ENCODE results near the gene CDH23. TPM values are rescaled to one million over a fixed set of nuclear protein-coding genes. Genes with fewer than 3 reads are reported as not detected.

Gene CDH23
- total and polyA plus RNA-seq, 2 donors = 3.6 to 9.9 TPM

DNA sequence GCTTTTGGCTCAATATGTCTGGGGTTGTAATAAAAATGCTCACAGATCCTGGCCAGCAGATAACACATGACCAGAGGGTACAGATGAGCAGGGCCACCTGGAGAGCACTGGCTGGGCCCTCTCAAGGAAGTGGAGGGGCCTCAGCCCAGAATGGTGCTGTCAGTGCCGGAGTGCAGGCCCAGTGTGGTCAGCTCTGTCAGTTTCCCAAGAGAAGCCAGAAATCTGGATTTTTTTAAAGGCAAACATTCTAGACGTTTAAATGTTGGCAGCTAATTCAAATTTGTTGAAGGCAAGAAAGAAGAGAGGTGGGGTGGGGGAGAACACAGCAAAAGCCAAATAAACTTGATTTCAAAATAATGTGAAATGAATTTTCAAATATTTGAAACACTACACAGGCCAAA is 320.8 kb downstream of the CDH23 start:
- no peak overlapping the region for H3K27ac ChIP-seq (ENCODE audit: low read depth)
- H3K36me3 ChIP-seq (ENCODE audit: insufficient read depth) = no peaks in the 10 kb centered on the region
- H3K4me1 ChIP-seq (ENCODE audit: insufficient read depth) = peaks cover 6% of the 10 kb centered on the region
- no peak overlapping the region for H3K4me3 ChIP-seq (ENCODE audit: low read depth, low read length)
- DNase-seq (ENCODE audit: extremely low spot score) = peak; percentile 66
- WGBS = 42% methylated on average over 2 of the region's 2 CpGs

DNA sequence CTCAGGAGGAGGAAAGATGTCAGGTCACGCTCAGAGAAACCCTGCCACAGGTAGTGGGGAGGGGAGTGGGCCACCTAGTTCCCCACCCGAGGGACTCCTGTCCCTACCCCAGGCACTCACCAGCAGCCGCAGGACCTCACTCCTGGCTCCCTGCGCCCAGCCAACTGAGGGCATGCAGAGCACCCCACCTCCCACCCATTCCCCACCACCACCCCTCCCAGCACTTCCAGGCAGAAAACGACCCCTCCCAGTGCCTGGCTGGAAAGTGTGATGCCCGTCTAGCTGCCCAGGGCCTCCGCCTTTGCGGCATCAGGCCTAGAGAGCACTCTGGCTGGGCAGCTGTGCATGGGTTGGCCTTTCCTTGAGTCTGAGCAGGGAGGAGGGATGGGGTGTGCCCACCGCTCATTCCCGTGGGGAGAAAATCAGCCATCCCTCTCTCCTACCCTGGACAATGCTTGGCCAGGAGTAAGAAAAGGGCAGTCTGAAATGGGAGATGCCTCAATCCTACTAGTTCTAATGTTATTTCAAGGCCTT is 321.5 kb downstream of the CDH23 start:
- Histone ChIP-seq H3K27ac (ENCODE audit: low read depth) (peak overlapping the region; percentile 62), H3K36me3 (ENCODE audit: insufficient read depth) (no peaks in the 10 kb centered on the region), H3K4me1 (ENCODE audit: insufficient read depth) (peaks cover 6% of the 10 kb centered on the region), H3K4me3 (ENCODE audit: low read depth, low read length) (no peak overlapping the region)
- no peak for DNase-seq (ENCODE audit: extremely low spot score)
- 74% methylated on average over 10 of the region's 10 CpGs for WGBS

DNA sequence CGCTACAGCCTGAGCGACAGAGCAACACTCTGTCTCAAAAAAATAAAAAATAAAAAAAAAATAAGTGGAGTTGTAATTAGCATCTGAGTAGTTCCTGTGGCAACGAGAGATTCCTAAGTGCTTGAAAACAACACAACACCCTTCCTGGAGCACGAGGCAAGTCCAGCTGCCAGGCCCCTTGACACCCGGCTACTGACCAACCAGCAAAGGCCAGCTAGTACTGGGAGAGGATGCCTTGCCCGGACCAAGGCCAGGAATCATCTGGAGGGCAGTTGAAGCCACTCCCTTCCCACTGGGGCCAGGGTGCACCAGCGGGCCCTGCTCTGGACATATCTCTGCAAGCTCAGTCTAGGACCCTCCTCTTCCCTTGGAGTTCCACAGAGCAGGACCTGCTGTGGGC is 322.3 kb downstream of the CDH23 start:
- 76% methylated on average over 7 of the region's 7 CpGs for WGBS
- peaks cover 6% of the 10 kb centered on the region for H3K4me1 ChIP-seq (ENCODE audit: insufficient read depth)
- DNase-seq (ENCODE audit: extremely low spot score) = no peak
- no peaks in the 10 kb centered on the region for H3K36me3 ChIP-seq (ENCODE audit: insufficient read depth)
- H3K4me3 ChIP-seq (ENCODE audit: low read depth, low read length) = no peak overlapping the region
- no peak overlapping the region for H3K27ac ChIP-seq (ENCODE audit: low read depth)

DNA sequence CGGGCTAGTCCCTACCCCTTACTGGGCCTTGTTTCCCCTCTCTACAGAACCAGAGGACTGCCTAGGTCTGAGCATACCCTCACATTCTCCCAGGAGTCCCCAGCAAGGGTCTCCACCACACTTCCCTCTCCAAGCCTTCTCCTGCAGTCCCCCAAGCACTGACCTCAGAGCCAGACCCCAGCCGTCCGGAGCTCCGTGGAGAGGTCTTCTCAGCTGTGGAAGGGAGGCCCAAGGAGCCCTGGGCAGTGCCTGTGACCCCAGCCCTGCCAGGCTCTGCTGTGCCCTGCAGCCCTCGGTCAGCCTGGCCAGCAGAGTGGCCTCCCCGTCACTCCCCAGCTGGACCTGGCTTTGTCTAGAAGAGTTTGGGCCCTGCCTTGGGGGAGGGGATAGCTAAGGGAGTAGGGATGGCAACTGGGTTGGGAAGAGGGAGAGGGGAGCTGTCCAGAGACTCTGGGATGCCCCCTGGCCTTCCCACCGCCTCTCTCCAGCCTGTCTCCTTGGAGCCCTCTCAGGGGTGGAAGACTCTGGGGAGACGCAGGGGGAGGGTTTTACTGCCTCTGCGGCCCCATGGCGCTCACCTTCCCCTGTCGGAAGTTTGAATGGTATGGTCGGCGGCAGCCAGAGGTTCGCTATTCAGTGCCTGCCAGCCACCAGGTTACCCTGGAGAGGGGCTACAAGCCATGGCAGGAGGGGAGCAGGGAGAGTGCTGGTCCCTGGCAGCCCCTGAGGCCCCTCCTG is 322.9 kb downstream of the CDH23 start, which contains the start of gene C10orf105:
C10orf105 (minus strand) TSS at position 315 of the 738 bp plus-strand sequence. CDS start 3,441 bp downstream, outside the sequence.
- Histone ChIP-seq H3K36me3 (ENCODE audit: insufficient read depth) (no peaks in the 10 kb centered on the region), H3K27ac (ENCODE audit: low read depth) (no peak within 1 kb of the TSS), H3K4me3 (ENCODE audit: low read depth, low read length) (no peak within 1 kb of the TSS), H3K4me1 (ENCODE audit: insufficient read depth) (peaks cover under 1% of the 10 kb centered on the region)
- DNase-seq (ENCODE audit: extremely low spot score) = no peak
- 94% methylated on average over 14 of the region's 14 CpGs for WGBS

DNA sequence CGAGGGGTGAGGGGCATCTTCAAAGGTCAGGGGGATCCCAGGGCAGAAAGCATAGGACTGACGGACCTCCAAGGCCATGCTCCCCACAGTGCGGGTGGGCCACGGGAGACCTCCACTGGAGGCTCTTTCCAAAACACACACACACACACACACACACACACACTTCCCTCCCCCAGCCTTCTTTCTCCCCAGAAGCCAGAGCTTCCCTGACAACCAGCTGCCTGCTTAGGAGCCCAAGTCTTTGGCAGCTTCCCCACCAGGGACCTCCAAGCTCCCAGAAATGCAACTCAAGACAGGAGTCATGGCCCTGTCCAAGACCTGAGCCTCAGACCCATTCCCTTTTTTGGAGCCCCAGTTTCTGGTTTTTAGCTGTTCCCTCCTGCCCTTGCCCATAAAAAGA is 323.6 kb downstream of the CDH23 start:
- Histone ChIP-seq H3K36me3 (ENCODE audit: insufficient read depth) (no peaks in the 10 kb centered on the region), H3K27ac (ENCODE audit: low read depth) (no peak overlapping the region), H3K4me3 (ENCODE audit: low read depth, low read length) (no peak overlapping the region), H3K4me1 (ENCODE audit: insufficient read depth) (no peaks in the 10 kb centered on the region)
- DNase-seq (ENCODE audit: extremely low spot score) = no peak
- WGBS = 81% methylated on average over 4 of the region's 4 CpGs

DNA sequence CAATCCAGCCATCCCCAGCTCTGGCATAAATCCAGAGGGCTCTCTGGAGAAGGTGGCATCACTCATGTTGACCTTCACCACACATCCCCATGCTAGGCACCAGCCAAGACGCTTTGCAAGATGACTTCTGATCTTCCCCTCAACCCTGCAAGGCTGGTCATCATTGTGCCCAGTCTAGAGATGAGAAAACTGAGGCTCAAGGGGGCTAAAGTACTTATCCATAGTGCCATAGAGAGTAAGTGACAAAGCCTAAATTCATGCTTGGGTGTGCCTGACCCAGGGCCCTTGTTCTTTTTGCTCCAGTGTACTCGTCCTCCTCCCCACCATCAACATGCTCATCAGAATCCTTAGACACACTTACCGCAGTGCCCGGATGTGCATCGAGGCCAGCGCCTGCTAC is 324.6 kb downstream of the CDH23 start:
- H3K4me3 ChIP-seq (ENCODE audit: low read depth, low read length) = no peak overlapping the region
- H3K27ac ChIP-seq (ENCODE audit: low read depth) = no peak overlapping the region
- no peaks in the 10 kb centered on the region for H3K4me1 ChIP-seq (ENCODE audit: insufficient read depth)
- DNase-seq (ENCODE audit: extremely low spot score) = no peak
- no peaks in the 10 kb centered on the region for H3K36me3 ChIP-seq (ENCODE audit: insufficient read depth)
- 96% methylated on average over 6 of the region's 6 CpGs for WGBS

DNA sequence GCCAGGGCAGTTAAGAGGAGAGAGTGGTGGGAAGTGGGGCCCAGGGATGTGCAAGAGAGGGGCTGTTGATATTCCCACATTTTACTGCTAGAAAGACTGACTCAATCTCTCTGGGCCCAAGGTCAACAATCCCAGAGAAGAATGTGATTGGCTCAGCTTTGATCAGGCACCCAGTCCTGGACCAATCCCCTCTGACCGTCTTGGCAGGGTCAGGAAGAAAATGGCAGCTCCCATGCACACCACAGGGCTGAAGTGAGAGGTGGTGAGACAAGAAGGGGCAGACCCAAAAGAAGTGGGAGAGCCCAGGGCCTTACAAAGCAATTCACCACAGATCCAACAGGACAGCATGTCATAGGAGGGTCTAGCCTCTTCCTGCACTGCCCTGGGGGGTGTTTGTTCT is 326.1 kb downstream of the CDH23 start:
- 95% methylated on average over 1 of the region's 1 CpG for WGBS
- H3K36me3 ChIP-seq (ENCODE audit: insufficient read depth) = no peaks in the 10 kb centered on the region
- H3K27ac ChIP-seq (ENCODE audit: low read depth) = no peak overlapping the region
- DNase-seq (ENCODE audit: extremely low spot score) = no peak
- no peak overlapping the region for H3K4me3 ChIP-seq (ENCODE audit: low read depth, low read length)
- no peaks in the 10 kb centered on the region for H3K4me1 ChIP-seq (ENCODE audit: insufficient read depth)

DNA sequence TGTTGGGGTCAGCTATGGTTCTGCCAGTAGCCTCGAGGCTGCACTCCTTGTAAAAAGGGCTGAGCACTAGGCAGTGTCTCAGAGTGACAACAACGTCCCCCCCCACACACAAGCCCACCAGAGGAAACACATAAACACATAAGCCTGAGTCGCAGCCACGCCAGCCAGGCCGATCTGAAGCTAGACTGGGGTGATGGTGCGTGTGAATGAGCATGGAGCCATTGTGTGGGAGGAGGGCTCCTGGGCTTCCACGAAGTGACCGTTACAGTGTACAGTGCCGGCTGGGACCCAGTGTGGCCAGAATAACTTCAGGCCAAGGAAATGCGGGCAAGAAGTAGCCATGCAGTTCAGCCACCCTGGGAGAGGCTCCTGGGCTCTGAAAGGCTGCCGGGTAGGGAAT is 326.6 kb downstream of the CDH23 start:
- H3K27ac ChIP-seq (ENCODE audit: low read depth) = no peak overlapping the region
- 92% methylated on average over 11 of the region's 11 CpGs for WGBS
- no peaks in the 10 kb centered on the region for H3K36me3 ChIP-seq (ENCODE audit: insufficient read depth)
- no peak for DNase-seq (ENCODE audit: extremely low spot score)
- H3K4me3 ChIP-seq (ENCODE audit: low read depth, low read length) = no peak overlapping the region
- H3K4me1 ChIP-seq (ENCODE audit: insufficient read depth) = no peaks in the 10 kb centered on the region

DNA sequence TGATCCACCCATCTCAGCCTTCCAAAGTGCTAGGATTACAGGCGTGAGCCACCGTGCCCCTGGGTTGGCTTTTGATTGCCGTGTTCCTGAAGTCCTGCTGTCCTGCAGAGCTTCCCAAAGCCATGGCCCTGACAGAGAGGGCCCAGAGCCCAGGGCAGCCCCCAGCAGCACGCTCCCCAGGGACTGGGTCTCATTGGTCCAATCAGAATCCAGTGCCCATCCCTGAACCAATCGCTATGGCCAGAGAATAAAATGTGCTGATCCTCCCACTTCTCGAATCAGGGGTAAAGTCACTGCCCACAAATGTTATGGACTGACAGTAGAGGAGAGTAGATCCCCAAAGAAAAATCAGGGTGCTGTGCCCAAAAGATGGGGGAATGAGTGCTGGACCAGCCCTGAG is 327.8 kb downstream of the CDH23 start:
- H3K36me3 ChIP-seq (ENCODE audit: insufficient read depth) = no peaks in the 10 kb centered on the region
- no peak for DNase-seq (ENCODE audit: extremely low spot score)
- no peak overlapping the region for H3K27ac ChIP-seq (ENCODE audit: low read depth)
- 96% methylated on average over 6 of the region's 6 CpGs for WGBS
- no peaks in the 10 kb centered on the region for H3K4me1 ChIP-seq (ENCODE audit: insufficient read depth)
- H3K4me3 ChIP-seq (ENCODE audit: low read depth, low read length) = no peak overlapping the region

DNA sequence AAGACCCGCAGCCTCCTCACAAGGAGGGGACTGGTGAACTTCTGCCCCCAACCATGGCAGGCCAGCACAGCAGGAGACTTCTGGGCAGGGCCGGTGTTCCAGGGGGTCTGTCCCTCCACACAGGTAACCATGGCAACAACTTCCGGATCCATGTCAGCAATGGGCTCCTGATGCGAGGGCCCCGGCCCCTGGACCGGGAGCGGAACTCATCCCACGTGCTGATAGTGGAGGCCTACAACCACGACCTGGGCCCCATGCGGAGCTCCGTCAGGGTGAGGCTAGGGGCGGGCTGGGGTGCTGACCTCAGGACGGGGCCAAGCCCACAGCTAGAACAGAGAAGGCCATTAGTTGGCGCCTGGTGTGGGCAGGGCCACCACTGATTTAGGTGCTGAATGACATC is 328.5 kb downstream of the CDH23 start:
- no peak for DNase-seq (ENCODE audit: extremely low spot score)
- Histone ChIP-seq H3K4me3 (ENCODE audit: low read depth, low read length) (no peak overlapping the region), H3K4me1 (ENCODE audit: insufficient read depth) (no peaks in the 10 kb centered on the region), H3K36me3 (ENCODE audit: insufficient read depth) (no peaks in the 10 kb centered on the region), H3K27ac (ENCODE audit: low read depth) (no peak overlapping the region)
- WGBS = 95% methylated on average over 14 of the region's 14 CpGs

DNA sequence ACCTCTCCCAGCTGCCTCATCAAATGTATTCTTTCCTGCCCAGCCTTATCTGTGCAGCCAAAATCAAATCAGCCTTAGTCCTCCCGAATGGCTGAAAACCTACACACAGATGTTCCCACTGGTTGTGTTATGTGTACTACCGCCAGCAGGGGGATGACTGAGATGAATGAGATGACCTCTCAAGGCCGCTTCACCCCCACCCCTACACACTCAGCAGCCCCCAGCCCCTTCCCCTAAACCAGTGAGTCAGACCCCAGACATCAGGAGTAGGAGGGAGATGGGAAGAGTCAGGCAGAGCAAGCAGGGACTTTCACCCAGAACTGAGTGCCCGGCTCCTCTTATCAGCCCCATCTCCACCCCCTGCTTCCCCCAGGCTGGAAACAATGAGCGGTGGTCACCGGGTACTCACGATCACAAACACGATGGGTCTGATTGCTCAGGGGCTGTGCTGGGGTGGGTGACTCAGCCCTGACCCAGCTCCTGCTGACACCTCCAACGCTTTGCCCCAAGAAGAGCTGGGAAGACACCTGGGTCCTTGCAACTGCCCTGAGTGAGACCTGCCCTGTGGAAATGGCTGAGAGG is 329.4 kb downstream of the CDH23 start:
- no peak for DNase-seq (ENCODE audit: extremely low spot score)
- Histone ChIP-seq H3K27ac (ENCODE audit: low read depth) (no peak overlapping the region), H3K4me3 (ENCODE audit: low read depth, low read length) (no peak overlapping the region), H3K36me3 (ENCODE audit: insufficient read depth) (no peaks in the 10 kb centered on the region), H3K4me1 (ENCODE audit: insufficient read depth) (no peaks in the 10 kb centered on the region)
- 59% methylated on average over 9 of the region's 9 CpGs for WGBS

DNA sequence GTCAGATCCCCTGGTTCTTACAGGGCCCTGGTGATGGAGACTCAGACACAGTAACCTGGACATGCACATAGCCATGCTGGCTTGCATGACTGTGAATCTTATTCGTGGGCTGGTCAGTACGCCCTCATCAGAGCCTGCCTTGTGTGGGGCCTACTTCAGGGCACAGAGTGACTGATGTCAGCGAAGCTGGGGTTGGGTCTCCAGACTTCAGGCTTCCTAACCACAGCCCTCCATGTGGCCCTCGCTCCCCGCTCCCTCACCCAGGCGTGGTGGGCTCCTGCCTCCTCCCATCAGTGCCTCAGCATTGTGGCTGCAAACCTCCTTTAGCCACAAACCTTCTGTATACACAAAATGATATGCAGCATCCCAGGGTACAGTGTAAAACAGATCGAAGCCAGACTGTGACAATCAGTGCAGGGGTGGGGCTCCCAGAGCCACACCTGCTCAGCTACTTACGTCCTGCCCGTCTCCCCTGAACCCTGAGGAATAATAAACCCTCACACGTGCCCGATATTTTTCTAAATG is 329.9 kb downstream of the CDH23 start:
- Histone ChIP-seq H3K4me1 (ENCODE audit: insufficient read depth) (no peaks in the 10 kb centered on the region), H3K4me3 (ENCODE audit: low read depth, low read length) (no peak overlapping the region), H3K27ac (ENCODE audit: low read depth) (peak overlapping the region; percentile 24), H3K36me3 (ENCODE audit: insufficient read depth) (no peaks in the 10 kb centered on the region)
- no peak for DNase-seq (ENCODE audit: extremely low spot score)
- WGBS = 83% methylated on average over 11 of the region's 11 CpGs

DNA sequence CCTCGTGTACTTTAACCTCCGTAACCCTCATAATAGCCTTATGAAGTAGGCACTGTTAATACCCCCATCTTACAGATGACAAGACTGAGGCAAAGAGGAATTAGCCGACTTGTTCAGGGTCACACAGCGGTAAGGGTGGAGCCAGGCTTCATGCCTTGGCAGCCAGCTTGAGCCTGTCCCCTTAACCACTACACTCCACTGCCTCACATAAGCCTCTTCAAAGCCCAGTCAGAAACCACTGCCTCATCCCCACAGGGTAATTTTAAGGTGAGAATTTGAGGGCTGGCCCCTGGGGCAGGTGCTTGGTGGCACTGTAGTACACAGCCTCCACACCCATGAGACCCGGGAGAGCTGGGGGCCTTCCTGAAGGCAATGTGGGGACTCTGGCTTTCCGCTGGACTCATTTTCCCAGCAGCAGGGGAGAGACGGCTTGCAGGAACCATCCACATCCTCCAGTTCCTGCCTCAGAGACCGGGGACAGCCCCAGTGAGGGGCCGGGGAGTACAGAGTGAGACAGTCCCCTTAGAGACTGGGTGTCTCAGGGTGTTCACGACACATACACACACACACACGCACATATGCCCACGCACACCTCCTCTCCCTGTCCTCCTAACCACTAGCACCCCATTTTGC is 330.5 kb downstream of the CDH23 start:
- H3K4me3 ChIP-seq (ENCODE audit: low read depth, low read length) = no peak overlapping the region
- peak overlapping the region; percentile 69 for H3K27ac ChIP-seq (ENCODE audit: low read depth)
- WGBS = 68% methylated on average over 12 of the region's 12 CpGs
- DNase-seq (ENCODE audit: extremely low spot score) = no peak
- H3K4me1 ChIP-seq (ENCODE audit: insufficient read depth) = no peaks in the 10 kb centered on the region
- no peaks in the 10 kb centered on the region for H3K36me3 ChIP-seq (ENCODE audit: insufficient read depth)

All from urinary bladder (tissue), 4 donors.